Transverse colon (tissue), 4 donors: Measurements from ENCODE around the gene F2RL2. TPM values are rescaled to one million over a fixed set of nuclear protein-coding genes. Genes with fewer than 3 reads are reported as not detected.

ENCODE experiments used
- DNase-seq: peaks from one replicate; pipeline ENCODE4 v3.0.0-alpha.2; 2019
- H3K27ac ChIP-seq, 4 donors: fragments of 200-600 bp; sonication (generic); 2 replicates each; pipeline ENCODE4 v1.5.1; 2016 to 2018; ENCODE audit warnings: inconsistent platforms in 4 of 4
- H3K27me3 ChIP-seq: fragments of 200-600 bp; sonication (generic); 2 replicates; pipeline ENCODE4 v1.5.1; 2017; ENCODE audit warnings: inconsistent platforms
- H3K36me3 ChIP-seq, 4 donors: fragments of 200-600 bp; sonication (generic); 2 replicates each; pipeline ENCODE4 v1.5.1; 2017 to 2019; ENCODE audit warnings: inconsistent platforms in 4 of 4
- H3K4me1 ChIP-seq, 4 donors: fragments of 200-600 bp; sonication (generic); 2 replicates each; pipeline ENCODE4 v1.5.1; 2017 to 2020; ENCODE audit warnings: inconsistent platforms in 4 of 4
- H3K4me3 ChIP-seq, 4 donors: fragments of 200-600 bp; sonication (generic); 1 replicate in 1 of 4; 2 replicates in 3 of 4; pipeline versions ENCODE4 v1.5.1 to v1.6.1; 2017 to 2019; ENCODE audit warnings: inconsistent platforms in 4 of 4
- H3K9me3 ChIP-seq, 2 donors: fragments of 200-600 bp; sonication (generic); 2 replicates each; pipeline ENCODE4 v1.5.1; 2017 to 2019; ENCODE audit warnings: inconsistent platforms in 2 of 2
- CTCF ChIP-seq, 5 experiments: fragments of 200-600 bp in 3 of 5; fragments of 450-650 bp in 2 of 5; sonication (generic) in 3 of 5; IDR thresholded peaks; 1 replicate in 2 of 5; 2 replicates in 3 of 5; pipeline ENCODE4 v1.5.1; 2016 to 2017; ENCODE audit warnings: antibody characterized with exemption in 5 of 5, inconsistent platforms in 3 of 5, mild to moderate bottlenecking in 2 of 5, moderate library complexity in 1 of 5
- EP300 ChIP-seq: sonication (generic); formaldehyde crosslinking; IDR thresholded peaks from one replicate; pipeline ENCODE4 v1.6.1; 2017; ENCODE audit warnings: antibody characterized with exemption, low read depth
- POLR2A ChIP-seq: fragments of 450-650 bp; IDR thresholded peaks from one replicate; pipeline ENCODE4 v1.6.1; 2016; ENCODE audit warnings: antibody characterized with exemption, mild to moderate bottlenecking, moderate library complexity
- POLR2AphosphoS5 ChIP-seq, 3 donors: sonication (generic); formaldehyde crosslinking; IDR thresholded peaks; one replicate each; pipeline ENCODE4 v1.6.1; 2016; ENCODE audit warnings: antibody characterized with exemption in 3 of 3
- WGBS, 2 donors: methylation state at CpG; one replicate each; pipeline ENCODE4 v1.1.5; 2018; ENCODE audit warnings: low coverage in 1 of 2; 5-methylcytosine and 5-hydroxymethylcytosine counted together
- in situ Hi-C, 4 donors: fragments of 200-750 bp; cut with MboI; loops; one replicate each; pipeline versions ENCODE4 v1.15.0 to v1.15.1; 2017; ENCODE audit warnings: low sequenced_read_pairs in 3 of 4, low pct_ligation_motif_present in 1 of 4, low pct_unique_long_range_greater_than_20kb in 1 of 4
- intact Hi-C: fragments of 100-400 bp; cut with DNase I; formaldehyde crosslinking; loops from one replicate; pipeline ENCODE4 v1.15.1; 2023; ENCODE audit warnings: low total_unique reads
- total RNA-seq, 4 donors: library from RNA; depleted of rRNA; stranded (reverse); fragments of >200 nt; gene quantifications; one replicate each; pipeline ENCODE4 v1.1.0, GENCODE V29; 2016

F2RL2 gene
- total RNA-seq, 4 donors from 2014 or later: 0.32 to 0.96 TPM; not detected in 2

DNA sequence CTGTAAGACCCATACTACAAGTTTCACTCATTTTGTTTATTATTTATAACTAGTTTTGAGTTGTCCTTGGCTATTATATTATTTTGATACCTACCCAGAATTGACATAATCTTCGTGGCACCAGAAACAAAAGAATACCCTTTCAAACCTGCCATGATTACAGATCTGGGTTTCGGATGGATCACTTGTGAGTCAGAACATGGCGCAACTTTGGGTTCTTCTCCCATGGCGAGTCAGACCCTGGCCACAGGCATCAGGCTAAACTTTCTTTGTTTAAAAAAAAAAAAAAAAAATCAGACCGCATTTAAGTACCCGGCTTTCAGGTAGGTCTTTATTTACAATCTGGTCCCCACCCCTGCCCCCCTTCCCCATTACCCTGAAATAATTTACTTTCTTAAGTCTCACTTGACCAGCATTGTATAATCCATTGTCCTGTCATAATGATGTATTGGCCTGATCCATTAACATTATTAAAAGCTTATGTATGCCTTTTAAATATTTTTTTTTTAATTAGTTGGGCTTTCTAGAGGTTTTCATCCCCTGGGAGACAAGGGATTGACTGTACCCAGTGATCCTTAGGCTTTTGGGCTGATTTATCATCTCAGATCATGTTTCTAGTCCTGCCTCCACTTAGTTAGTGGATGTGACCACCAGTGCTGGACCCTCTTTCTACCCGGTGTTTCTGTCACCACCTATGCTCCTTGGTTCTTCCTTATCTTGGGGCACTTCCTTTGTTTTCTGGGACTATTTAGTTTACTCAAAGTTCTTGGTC lies 43.9 kb downstream of the F2RL2 start:
- Histone ChIP-seq H3K27me3 (no peaks in the 10 kb centered on the region), H3K4me1 (peaks cover 0 to 31% (median 12%) of the 10 kb centered on the region in 4 donors), H3K4me3 (no peak overlapping the region), H3K36me3 (no peaks in the 10 kb centered on the region), H3K9me3 (no peaks in the 10 kb centered on the region), H3K27ac (no peak overlapping the region)
- no peak for TF ChIP-seq POLR2AphosphoS5 (IDR thresholded peaks at IDR 0.05)
- no peak for TF ChIP-seq CTCF (IDR thresholded peaks at IDR 0.05)
- TF ChIP-seq EP300: no peak
- no peak for TF ChIP-seq POLR2A
- 89 to 95% methylated on average over 7 of the region's 7 CpGs for WGBS, 2 donors
- in situ Hi-C loops (no loop called here), intact Hi-C loops (loop anchor here (5.0 kb wide), 1 partner anchor 973 kb away; no protein-coding TSS in a partner anchor)
- DNase-seq: no peak

DNA sequence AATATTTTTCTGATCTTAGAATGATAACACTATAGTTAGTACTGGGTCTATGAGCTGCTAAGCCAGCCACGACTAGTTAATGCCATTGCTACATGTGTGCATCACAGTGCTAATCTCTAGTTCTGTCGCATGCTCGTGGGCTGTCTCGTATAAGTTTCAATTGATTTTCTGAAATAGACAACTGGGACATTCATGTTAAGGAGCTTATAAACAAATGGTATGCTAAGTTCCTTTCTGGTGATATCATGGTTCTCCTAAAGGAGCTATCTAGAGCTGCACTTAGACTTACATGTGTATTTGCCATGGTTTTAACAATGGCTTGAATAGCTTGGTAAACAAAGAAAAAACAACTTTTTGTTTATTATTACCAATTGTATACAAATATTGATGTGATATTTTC lies 46.2 kb downstream of the F2RL2 start:
- no peak for DNase-seq
- in situ Hi-C loops (no loop called here), intact Hi-C loops (loop anchor here (5.0 kb wide), 1 partner anchor 975 kb away; no protein-coding TSS in a partner anchor)
- Histone ChIP-seq H3K4me3 (no peak overlapping the region), H3K9me3 (no peaks in the 10 kb centered on the region), H3K27ac (no peak overlapping the region), H3K27me3 (no peaks in the 10 kb centered on the region), H3K4me1 (peaks cover 0 to 13% (median 3%) of the 10 kb centered on the region in 4 donors), H3K36me3 (no peaks in the 10 kb centered on the region)
- WGBS, 2 donors: 78 to 92% methylated on average over 4 of the region's 4 CpGs
- no peak for TF ChIP-seq EP300
- TF ChIP-seq CTCF (IDR thresholded peaks at IDR 0.05): no peak
- TF ChIP-seq POLR2A: no peak
- no peak for TF ChIP-seq POLR2AphosphoS5 (IDR thresholded peaks at IDR 0.05)

DNA sequence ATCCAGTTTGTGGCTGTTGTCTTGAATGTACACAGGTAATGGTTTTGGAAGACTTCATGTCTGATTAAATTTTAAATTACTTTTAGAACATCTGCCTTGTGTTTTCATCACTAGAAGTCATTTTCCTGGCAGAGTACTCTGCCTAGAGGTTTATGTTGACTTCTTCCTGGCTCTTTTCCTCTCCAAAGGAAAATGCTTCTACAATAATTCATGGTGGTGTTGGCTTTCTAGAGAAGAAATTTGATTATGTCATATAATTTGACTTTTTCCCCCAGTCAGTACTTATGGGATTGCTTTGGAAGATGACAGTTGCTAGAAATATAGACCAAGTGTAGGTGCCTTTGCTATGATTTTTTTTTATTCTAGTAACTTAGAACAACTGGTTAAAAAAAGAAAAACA lies 46.8 kb downstream of the F2RL2 start:
- no peak overlapping the region for H3K27ac ChIP-seq
- no peaks in the 10 kb centered on the region for H3K9me3 ChIP-seq
- H3K27me3 ChIP-seq: no peaks in the 10 kb centered on the region
- in situ Hi-C loops (no loop called here), intact Hi-C loops (loop anchor here (5.0 kb wide), 1 partner anchor 976 kb away; no protein-coding TSS in a partner anchor)
- H3K4me3 ChIP-seq: no peak overlapping the region
- TF ChIP-seq EP300: no peak
- no peak for TF ChIP-seq CTCF (IDR thresholded peaks at IDR 0.05)
- no peak for TF ChIP-seq POLR2A
- no peak for TF ChIP-seq POLR2AphosphoS5 (IDR thresholded peaks at IDR 0.05)
- H3K4me1 ChIP-seq: peaks cover 0 to 8% (median 0%) of the 10 kb centered on the region in 4 donors
- DNase-seq: no peak
- no peaks in the 10 kb centered on the region for H3K36me3 ChIP-seq

- intact Hi-C loops: no loop called here
- no peak for DNase-seq
- H3K27ac ChIP-seq: no peak overlapping the region
- no peak overlapping the region for H3K4me3 ChIP-seq
- no peaks in the 10 kb centered on the region for H3K27me3 ChIP-seq
- in situ Hi-C loops: no loop called here
- H3K9me3 ChIP-seq: no peaks in the 10 kb centered on the region
- H3K4me1 ChIP-seq: no peaks in the 10 kb centered on the region
- TF ChIP-seq CTCF (IDR thresholded peaks at IDR 0.05) (no peak), POLR2A (no peak), POLR2AphosphoS5 (IDR thresholded peaks at IDR 0.05) (no peak)
- H3K36me3 ChIP-seq: no peaks in the 10 kb centered on the region
Observed at GRCh38 chr5:76571559-76571958, 51.6 kb downstream of the F2RL2 start.
